HUES48 (cell line): Measurements from ENCODE around the gene PRELID1.

Experiments
- H3K27ac ChIP-seq: one replicate; pipeline ENCODE4 v1.7.0; 2013; ENCODE audit warnings: low read depth, low read length, inconsistent platforms
- H3K27me3 ChIP-seq: 2 replicates; pipeline ENCODE4 v1.6.1; 2013; ENCODE audit warnings: mild to moderate bottlenecking, low read length; ENCODE audit not compliant: control insufficient read depth, insufficient read depth
- H3K36me3 ChIP-seq: 2 replicates; pipeline ENCODE4 v1.6.1; 2013; ENCODE audit warnings: low read length; ENCODE audit not compliant: control insufficient read depth, insufficient read depth
- H3K4me1 ChIP-seq: 2 replicates; pipeline ENCODE4 v1.6.1; 2013; ENCODE audit warnings: mild to moderate bottlenecking, low read length; ENCODE audit not compliant: control insufficient read depth, insufficient read depth
- H3K4me3 ChIP-seq: 2 replicates; pipeline ENCODE4 v1.5.1; 2013; ENCODE audit warnings: mild to moderate bottlenecking, low read depth, low read length
- H3K9ac ChIP-seq: 2 replicates; pipeline ENCODE4 v1.6.1; 2013; ENCODE audit warnings: mild to moderate bottlenecking, low read depth, low read length, moderate library complexity
- H3K9me3 ChIP-seq: 2 replicates; pipeline ENCODE4 v1.6.1; 2013; ENCODE audit warnings: low read length; ENCODE audit not compliant: control insufficient read depth, insufficient read depth

PRELID1 gene

GRCh38 chr5:177353093-177353492 lies 49.5 kb downstream of the PRELID1 start:
- no peak overlapping the region for H3K9ac ChIP-seq
- H3K27me3 ChIP-seq = no peaks in the 10 kb centered on the region
- no peak overlapping the region for H3K4me3 ChIP-seq
- peaks cover 8% of the 10 kb centered on the region for H3K36me3 ChIP-seq
- H3K9me3 ChIP-seq = no peaks in the 10 kb centered on the region
- peaks cover 6% of the 10 kb centered on the region; the same call in 1 of the 2 replicates for H3K4me1 ChIP-seq
- no peak overlapping the region for H3K27ac ChIP-seq

GRCh38 chr5:177354256-177354655 lies 50.7 kb downstream of the PRELID1 start:
- no peak overlapping the region for H3K4me3 ChIP-seq
- no peak overlapping the region for H3K9ac ChIP-seq
- no peaks in the 10 kb centered on the region for H3K27me3 ChIP-seq
- H3K36me3 ChIP-seq = peaks cover 2% of the 10 kb centered on the region
- H3K4me1 ChIP-seq = peaks cover 6% of the 10 kb centered on the region; the same call in 1 of the 2 replicates
- H3K9me3 ChIP-seq = no peaks in the 10 kb centered on the region
- no peak overlapping the region for H3K27ac ChIP-seq

GRCh38 chr5:177354711-177355110 lies 51.1 kb downstream of the PRELID1 start:
- no peaks in the 10 kb centered on the region for H3K27me3 ChIP-seq
- H3K4me1 ChIP-seq = peaks cover 6% of the 10 kb centered on the region; the same call in 1 of the 2 replicates
- H3K27ac ChIP-seq = no peak overlapping the region

GRCh38 chr5:177355162-177355867 lies 51.7 kb downstream of the PRELID1 start:
- Histone ChIP-seq H3K4me1 (peaks cover 4% of the 10 kb centered on the region; the same call in 1 of the 2 replicates), H3K9ac (no peak overlapping the region), H3K9me3 (no peaks in the 10 kb centered on the region), H3K36me3 (no peaks in the 10 kb centered on the region), H3K4me3 (no peak overlapping the region), H3K27me3 (no peaks in the 10 kb centered on the region), H3K27ac (no peak overlapping the region)

More at GRCh38 chr5:177354711-177355110, 51.1 kb downstream of the PRELID1 start:
- Histone ChIP-seq H3K36me3 (no peaks in the 10 kb centered on the region), H3K9me3 (no peaks in the 10 kb centered on the region), H3K4me3 (no peak overlapping the region), H3K9ac (no peak overlapping the region)

- H3K4me1 ChIP-seq = no peaks in the 10 kb centered on the region
- H3K4me3 ChIP-seq = no peak overlapping the region
- H3K9ac ChIP-seq = no peak overlapping the region
- H3K27me3 ChIP-seq = no peaks in the 10 kb centered on the region
- no peaks in the 10 kb centered on the region for H3K9me3 ChIP-seq
- H3K36me3 ChIP-seq = no peaks in the 10 kb centered on the region
- H3K27ac ChIP-seq = no peak overlapping the region
These were observed 52.2 kb downstream of the PRELID1 start for GRCh38 chr5:177355868-177356168.
